Stimulated activated CD8-positive, alpha-beta memory T cell treated with anti-CD3 and anti-CD28 coated beads, Interleukin-7, amount 100 ng/mL, for 48 hours (primary cell): ENCODE measurements around the gene SEPTIN5.

ENCODE experiments used
- DNase-seq, 2 donors: peaks; one replicate each; pipeline ENCODE4 v3.0.0-alpha.2; 2020; ENCODE audit warnings: low read depth in 1 of 2; ENCODE audit errors: extremely low read depth in 1 of 2

Gene SEPTIN5

DNA sequence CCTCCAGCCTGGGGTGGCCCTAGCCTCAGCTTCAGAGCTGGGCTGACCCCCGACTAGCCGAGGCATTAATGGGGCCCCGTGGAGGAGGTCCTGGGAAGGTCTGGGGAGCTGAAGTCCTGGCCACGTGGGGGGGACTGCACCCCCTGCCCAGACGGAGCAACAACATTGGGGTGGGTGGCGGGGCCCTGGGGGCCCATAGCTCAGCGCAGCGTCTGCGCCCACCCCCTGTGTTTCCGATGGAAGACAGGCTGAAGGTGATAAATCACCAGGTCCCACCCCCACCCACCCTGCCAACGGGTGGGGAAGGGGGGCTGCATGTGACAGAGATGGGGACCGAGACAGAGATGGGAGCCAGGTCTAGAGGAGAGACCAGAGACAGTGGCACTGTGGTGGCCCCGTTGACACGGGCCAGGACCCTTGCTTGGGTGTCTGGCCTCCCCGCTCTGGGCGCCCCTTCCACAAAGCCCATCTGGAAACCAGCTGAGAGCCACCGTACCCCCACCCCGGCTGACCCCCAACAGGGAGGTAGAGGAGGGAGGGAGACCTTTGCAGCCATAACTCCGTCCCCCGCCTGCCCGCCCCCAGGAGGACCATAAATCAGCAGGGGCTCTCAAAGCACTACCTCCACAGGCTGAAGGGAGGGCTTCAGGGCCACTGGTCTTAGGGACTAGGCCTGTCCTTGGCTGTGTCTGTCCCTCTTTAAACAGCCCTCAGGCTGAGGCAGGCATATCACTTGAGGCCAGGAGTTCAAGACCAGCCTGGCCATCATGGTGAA is 17.2 kb downstream of the SEPTIN5 start:
- no peak for DNase-seq

DNA sequence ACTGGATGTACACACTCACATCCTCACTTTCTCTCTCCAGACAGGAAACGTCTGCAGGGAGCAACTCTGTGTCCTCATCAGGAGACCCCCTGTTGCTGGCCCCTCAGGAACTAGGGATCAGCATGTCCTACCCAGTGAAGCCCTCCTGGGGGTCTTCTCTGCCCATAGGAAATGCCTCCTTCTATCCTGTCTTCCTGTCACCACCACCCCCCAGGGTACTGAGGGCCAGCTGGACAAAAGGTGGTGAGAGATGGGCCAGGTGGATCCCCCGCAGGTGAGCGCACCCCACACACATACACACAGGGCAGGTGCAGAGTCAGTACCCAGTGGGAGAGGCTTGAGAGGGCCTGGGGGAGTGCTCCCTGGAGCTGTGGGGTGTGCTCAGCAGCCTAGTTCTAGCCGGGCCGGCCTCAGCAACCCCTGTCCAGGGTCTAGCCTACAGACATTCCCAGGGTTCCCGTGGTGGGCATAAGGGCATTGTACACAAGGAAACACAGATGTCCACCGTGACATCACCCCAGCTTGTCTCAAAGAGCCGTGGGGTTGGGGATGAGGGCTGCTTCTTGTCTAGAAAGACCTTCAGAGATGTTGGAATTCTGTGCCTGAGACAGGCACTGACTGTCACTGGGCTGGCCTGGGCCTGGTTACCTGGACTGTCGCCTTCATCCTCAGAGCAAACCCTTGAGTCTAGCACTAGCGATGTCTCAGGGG is 18.3 kb downstream of the SEPTIN5 start:
- no peak for DNase-seq

DNA sequence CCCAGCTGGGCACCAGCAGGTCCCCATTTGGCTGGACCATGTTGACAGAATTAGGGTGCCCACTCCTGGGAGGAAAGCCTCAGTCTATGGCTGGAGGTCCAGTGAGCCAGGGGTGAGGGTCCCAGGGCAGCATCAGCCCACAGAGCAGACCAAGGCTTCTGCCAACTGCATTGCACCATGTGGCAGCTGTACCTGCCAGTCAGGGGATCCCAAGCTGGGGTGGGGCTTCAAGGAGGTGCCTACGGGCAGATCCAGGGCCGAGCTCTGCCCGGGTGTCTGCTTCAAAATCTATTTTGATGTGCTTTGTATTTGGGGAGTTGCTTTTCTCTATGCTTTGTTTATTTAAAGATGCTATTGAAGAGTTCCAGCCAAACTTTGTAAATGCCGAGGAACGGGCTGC is 19.5 kb downstream of the SEPTIN5 start:
- DNase-seq = no peak

DNA sequence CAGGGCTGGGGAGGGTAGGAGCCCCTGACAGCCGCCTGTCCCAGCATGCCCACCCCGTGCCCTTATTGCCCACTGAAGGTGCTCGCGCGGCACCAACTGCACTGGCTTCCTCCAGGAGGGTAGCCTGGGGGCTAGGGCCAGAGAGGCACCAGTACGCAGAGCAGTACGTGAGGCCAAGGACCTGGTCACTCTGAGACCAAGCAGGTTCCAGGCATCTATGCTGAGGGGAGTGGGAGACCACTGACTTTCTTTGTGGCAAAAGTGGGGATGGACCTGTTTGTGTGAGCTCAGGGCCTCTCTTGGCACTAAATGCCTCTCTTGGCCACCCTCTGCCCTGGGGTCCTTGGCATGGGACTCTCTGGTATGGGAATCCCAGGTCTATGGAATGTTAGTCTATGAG is 19.9 kb downstream of the SEPTIN5 start:
- DNase-seq = no peak

DNA sequence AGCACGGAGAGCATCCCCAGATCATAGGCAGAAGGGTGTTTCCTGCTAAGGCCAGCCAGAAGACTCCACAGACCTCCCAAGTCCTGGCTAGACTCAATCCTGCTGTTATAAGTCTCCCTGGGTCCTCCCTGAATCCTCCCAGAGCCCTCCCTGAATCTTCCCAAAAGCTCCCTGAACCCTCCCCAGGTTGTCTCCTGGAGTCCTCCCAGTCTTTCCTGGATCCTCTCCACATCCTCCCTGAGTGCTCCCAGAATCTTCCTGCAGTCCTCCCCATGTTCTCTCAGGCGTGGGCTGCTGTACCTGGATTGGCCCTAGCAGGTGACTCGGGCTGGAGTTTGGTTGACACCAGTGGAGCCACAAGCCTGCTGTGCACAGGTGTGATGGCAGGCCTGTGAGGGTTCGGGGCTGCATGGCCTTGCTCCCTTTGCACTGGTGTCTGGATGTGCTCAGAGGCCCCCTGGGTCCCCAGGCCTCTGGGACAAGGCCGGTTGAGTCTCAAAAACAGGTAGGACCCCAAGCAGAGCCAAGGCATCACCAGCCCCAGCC is 20.6 kb downstream of the SEPTIN5 start:
- DNase-seq = no peak

DNA sequence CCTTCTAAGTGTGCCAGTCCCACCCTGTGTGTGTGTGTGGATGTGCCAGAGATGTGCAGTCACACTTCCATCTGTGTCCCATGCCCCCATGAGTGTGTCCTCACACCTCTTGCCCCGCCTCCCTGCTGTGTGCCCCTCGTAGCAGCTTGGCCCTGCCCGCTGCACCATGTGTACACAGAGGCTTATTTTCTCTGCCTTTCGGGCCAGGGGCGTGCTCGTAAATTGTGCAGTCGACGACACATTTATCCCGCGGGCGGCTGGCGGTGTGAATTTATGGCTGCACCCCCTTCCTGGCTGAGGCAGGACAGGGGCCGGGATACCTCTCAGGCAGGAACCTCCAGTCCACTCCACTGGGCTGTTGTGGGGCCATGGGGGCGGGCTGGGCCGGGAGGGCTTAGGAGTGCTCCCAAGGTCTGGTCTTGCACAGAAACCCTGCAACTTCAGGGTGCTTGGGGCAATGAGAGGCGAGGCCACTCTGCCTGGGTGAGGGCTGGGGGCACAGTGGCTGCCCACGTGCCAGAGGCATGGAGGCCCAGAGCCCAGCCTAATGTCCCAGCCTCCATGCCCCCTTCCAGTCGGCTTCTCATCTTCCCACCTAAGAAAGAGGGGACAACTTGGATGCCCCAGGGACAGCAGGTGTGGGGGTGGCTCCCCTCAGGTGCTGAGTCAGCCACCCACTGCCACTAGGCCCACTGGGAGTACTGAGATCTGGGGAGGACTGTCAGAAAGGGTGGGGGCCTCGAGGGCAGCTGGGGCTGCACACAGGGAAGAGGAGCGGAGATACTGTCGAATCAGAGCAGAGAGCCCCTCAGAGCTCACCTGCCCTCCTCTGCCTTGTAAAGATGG is 21.6 kb downstream of the SEPTIN5 start:
- no peak for DNase-seq

DNA sequence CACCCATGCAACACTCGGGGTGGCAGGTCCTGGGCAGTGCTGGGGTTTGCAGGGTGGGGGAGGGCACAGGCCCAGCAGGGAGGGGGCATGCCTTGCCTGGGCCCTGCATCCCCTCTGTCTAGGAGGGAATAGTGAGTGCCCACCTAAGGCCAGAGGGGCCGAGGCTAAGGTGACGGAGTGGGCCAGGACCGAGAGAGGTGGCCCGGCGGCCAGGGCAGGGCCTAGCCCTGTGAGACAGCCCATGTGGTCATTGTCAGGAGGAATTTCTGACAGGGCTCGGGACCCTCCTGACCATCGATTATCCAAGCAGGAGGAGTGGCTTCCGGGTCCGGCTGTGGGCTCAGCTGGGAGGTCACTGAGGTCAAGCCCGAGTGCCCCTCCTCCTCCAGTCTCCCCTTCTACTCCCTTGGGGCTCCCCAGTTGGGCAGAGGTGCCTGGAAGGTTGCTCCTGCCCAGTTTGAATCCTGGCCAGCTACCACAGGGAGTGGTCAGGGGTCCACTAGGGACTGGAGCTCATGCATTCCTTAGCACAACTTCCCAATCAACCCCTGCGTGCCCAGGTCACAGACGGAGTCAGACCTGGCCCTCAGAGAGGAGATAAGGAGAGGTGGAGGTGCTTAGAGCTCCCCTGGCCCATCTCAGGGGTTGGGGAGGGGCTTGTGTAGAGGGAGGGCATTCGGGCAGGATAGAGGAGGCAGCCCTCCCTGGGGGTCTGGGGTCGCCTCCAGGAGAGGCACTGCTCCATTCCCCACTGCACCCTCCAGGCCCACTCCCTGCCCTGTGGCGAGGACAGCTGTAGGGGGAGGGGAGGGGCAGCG is 23.8 kb downstream of the SEPTIN5 start:
- no peak for DNase-seq

DNA sequence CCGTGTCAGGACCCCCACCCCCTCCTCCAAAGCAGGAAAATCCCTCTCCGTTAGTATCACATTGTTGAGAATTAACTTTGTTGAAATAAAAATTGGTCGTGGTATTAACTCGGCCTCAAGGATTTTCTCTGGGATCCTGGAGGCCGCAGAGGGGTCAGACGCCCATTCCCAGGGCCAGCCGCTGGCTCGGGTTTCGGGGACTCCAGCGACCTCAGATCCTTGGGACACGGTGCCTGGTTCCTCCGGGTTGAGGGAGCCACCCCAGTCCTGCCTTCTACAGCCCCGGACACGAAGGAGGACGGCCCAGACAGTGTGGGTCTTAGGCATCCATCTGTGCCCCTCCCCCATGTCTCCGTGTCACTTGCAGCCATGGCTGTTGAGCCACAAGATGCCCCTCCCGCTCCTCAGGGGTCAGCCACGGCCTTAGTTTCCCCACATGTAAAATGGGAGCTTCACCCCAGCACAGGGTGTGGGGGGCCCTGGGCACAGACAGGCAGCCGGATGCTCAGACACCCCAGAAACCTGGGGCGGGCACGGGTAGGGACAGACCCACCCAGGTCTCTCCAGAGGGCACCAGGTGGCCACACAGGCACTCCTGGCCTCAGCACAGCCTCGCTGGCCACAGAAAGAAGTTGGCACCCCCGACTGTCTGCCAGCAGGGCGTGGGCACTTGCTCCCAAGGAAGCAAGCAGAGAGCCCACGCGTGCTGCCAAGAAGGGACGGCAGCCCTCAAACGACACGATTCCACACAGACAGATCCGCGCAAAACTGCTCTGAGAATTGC is 24.6 kb downstream of the SEPTIN5 start:
- no peak for DNase-seq

DNA sequence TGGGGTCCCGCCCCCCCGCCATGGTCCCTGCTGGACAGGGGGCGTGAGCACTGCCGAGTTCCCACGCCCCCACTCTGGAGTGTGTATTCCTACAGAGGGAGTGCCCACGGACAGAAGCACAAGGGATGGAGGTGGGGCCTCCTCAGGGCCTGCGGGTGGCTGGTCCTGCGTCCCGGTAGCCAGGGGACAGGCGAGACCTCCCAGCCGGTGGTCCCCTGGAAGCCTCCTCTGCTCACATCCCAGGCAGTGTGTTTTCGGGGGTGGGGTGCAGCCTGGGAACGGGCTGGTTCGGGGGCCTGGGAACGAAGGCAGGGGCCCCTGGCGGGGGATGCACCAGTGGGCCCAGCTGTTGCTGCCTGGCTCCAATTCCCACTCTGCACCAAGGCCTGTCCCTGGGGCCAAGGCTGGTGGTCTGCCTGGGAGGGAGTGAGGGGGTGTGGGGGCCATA is 25.2 kb downstream of the SEPTIN5 start:
- DNase-seq = no peak

DNA sequence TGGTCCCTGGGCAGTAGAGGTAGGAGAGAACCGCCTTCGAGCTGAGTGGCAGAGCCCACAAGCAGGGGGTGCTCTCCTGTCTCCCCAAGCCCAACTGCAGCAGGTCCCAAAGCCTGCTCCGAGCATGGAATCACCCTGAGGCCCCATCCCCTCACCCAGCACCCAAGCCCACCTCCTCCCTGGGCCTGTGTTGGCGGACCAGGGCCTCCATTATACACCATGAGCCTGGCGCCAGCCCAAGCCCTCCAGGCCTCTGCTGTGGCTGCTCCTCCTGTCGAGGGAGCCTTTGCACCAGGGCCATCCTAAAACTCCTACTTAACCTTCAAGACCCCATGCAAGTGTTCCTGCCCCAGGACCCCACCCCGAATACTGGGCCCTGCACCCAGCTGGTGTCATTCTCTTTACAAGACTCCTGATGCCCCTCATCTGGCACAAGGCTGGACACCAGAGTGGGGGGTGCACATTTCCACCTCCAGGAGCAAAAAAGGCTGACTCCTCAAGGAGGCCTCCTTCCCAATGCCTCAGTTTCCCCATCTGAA is 25.7 kb downstream of the SEPTIN5 start:
- no peak for DNase-seq

DNA sequence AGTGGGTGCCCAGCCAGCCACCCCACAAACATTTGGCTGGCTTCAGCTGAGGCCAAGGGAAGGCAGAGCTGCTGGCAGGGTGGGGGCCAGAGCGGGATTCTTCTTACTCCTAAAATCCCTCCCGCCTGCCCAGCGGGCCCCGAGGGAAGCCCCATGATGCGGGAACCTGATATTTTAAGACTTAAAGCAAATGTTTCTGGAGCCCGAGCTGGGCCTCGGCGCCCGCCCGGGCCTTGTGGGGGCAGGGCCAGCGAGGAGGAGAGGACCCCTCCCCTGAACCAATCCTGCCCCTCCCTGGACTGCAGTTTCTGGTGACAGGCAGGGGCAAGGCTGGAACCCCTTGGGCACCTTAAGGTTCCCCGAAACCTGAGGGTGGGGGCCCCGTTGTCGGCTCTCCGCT is 26.3 kb downstream of the SEPTIN5 start:
- no peak for DNase-seq

DNA sequence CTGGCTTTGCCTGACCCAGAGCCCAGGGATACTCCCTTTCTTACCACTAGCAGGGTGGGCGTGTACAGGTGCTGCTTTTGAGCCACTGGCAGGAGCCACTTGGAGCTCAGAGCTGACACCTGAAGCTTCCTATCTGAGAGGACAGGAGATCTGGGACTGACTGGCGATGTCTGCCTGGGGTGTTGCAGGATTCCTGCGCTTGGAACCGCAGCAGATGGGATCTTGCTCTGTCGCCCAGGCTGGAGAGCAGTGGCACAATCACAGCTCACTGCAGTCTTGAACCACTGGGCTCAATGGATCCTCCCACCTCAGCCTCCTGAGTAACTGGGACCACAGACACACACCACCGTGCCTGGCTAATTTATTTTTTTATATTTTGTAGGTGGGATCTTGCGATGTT is 26.8 kb downstream of the SEPTIN5 start:
- DNase-seq = no peak

DNA sequence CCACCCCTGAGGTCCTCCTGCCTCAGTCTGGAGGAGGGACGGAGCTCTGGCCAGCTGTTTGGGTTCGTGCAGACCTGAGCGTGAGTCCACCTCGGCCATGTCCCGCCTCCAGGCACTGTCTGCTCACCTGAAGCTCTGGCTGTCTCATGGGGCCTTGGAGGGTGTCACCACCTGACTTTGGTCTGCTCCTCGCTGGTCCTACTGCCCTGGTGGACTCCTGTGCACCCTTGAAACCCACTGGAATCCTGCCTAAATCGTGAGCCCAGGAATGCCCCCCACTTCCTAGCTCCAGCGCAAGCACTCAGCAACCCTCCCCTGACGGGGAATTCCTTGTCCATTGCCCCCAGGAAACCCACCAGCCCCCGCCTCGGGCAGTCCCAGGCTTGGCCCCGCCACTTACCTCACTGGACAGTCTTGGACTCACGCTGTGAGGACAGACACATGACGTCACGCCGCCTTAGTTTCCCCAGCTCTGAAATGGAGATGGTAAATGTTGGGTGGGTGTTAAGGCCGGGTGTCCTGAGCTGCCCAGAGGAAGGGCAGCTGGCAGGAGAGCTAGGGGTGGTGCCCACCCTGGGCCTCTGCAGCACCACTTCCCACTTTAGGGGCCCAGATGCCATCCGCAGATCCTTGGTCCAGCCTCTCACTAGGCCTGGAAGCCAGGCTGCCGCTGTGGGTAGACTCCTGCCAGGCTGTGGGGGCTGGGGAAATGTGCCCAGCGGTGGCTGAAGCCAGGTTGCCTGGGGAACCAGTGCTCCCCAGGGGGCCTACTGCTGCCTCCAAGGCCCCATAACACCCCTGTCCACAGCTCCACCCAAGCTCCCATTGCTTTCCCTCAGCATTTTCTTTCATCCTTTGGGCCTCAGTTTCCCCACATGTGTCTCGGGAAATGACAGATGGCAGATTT is 28.1 kb downstream of the SEPTIN5 start:
- DNase-seq = no peak

DNA sequence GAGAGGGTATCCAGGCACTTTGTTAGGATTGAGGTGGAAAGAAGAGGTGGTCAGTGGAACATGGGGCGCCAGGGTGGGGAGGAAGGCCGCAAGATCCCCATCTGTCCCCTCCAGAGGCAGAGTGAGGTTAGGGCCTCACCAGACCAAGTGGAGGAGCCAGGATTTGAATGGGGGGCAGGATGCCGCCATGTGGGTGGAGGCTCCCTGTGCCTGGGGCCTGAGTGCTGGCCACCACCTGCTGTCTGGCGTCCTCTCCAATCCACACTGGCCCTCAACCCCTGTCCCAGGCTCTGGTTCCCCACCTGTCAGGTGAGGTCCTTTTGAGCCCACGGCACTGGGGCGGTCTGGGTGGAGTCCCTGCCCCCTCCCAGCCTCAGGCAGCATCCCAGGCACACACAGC is 28.8 kb downstream of the SEPTIN5 start:
- no peak for DNase-seq

DNA sequence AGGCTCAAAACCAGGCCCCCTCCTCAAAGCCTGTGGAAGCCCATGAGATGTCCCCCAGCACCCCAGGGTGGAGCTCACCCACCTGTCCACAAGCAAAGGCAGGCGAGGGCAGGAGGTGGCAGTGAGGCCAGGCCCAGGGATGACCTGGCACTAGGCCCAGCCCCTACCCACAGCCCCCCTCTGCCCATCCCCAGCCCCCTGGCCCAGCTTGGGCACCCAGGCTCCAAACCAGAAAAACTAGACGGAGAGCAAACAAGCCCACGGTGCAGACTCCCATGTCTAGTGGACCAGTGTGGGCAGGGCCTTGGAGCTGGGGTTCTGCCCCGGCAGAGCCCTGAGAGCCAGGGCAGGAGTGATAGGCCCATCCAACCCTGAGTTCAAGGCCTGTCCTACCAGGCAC is 29.3 kb downstream of the SEPTIN5 start:
- DNase-seq = no peak

DNA sequence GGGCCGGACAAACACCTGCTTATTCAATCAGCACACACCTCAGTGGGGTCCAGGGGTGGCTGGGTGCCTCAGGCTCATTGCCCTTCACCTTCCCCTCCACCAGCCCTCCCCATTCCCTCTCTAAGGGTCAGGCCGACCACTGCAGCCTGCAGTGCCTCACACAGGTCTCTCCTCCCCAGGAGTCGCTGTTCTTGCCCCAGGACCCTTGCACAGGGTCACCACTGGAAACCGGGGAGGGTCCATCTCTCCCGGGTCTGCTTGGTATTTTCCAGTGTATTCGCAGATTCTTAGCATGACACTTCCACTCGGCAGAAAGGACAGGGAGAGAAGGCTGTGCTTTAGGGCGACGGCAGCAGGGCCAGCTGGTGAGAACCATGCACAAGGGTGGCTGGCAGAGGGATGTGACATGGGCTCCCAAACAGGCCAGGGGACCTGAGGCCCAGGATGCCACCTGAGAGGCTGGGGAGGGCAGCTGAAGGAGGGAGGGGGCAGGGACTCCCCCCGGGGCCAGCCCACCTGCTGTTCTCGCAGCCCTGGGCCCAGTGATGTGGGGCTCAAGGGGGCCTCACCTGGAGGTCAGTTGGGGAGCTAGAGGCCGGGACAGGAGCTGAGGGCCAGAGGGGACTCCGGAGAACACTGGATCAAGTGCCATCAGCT is 30.2 kb downstream of the SEPTIN5 start:
- no peak for DNase-seq

DNA sequence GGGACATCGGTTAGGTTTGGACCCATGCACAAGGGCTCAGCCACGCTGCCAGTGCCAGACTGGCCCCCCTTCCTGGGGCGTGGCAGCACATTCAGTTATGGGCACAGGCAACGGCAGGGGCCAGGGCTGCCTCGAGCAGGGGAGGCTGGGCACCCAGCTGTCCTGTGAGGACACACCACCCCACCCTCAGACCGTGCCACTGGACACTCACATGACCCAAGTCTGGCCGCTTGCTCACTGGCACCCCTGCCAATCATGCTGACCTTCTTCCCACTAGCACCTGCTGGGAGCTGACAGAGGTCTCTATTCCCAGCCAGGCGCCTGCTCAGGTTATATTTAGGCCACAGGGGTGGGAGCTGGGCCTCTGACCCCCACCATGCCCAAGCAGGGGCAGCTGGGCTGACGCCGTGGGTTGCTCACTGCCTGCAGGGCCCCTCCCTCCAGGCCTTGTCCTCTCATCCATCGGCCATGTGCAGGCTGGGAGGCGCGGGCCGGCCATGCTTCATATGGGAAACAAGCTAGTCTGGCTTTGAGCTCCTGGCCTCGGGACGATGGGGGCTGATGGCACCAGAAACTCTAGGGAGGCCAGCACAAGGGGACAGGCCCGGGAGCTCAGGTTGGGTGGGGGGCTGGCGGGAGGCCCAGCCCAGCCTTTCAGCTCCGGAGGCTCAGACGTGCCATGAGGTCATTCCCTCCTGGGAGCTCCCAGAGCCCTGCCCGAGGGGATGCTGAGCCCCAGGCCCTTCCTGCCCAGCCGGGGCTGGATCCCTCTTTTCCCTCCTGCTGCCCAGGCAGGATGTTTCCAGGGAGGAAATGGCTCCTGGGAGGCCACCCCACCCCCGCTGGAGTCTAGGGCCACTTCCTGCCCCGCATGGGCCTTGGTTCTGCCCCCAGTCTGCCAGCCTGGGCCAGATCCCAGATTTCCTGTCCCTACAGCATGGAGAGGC is 31.1 kb downstream of the SEPTIN5 start:
- DNase-seq = no peak
